Measurements from ENCODE around the gene NPHS1.

NPHS1 gene

DNA sequence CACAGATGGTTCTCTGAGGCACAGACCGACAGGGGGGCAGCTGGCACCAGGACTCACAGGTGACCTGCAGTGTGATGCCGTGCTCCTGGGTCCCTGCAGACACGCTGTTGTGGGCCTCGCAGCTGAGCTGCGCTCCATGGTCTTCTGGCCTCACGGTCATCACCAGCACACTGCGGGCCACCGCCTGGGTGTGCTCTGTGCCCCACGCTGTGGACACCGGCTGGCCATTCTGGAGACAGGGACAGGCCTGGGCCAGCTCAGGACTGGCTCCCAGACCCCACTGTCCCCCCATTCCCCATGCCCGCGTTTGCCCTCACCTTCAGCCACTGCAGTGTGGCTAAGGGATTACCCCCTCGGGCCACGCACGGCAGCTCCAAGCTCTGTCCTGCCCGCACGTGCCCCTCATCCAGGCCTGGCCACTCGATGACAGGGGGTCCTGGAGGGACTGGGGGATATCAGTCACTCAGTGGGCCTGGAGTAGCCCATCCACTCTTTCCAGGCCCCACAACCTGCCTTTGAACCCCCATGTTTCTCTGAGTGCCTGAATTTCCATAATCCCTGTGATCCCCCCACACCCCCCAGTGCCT, 3.3 kb downstream of the NPHS1 start:
- TF ChIP-seq, protein P1, sequence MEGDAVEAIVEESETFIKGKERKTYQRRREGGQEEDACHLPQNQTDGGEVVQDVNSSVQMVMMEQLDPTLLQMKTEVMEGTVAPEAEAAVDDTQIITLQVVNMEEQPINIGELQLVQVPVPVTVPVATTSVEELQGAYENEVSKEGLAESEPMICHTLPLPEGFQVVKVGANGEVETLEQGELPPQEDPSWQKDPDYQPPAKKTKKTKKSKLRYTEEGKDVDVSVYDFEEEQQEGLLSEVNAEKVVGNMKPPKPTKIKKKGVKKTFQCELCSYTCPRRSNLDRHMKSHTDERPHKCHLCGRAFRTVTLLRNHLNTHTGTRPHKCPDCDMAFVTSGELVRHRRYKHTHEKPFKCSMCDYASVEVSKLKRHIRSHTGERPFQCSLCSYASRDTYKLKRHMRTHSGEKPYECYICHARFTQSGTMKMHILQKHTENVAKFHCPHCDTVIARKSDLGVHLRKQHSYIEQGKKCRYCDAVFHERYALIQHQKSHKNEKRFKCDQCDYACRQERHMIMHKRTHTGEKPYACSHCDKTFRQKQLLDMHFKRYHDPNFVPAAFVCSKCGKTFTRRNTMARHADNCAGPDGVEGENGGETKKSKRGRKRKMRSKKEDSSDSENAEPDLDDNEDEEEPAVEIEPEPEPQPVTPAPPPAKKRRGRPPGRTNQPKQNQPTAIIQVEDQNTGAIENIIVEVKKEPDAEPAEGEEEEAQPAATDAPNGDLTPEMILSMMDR (IDR thresholded peaks at IDR 0.05) = no peak

DNA sequence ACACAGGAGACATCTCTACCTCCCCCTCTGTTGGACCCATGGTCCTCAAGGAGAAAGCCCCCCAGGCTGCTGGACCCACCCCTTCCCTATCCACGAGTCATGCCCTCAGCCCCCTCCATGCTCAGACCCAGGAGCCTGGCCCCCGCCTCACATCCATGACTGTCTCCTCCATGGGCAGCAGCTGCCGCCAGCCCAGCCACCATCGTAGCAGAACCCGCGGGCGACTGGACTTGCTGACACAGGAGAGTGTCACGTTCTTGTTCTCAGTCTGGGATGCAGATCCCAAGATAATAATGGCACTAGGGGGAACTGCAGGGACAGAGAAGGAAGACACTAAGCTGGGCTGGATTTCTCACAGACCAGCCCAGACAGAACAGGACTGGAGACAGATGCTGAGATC, 3.8 kb downstream of the NPHS1 start:
- TF ChIP-seq, protein P1 (IDR thresholded peaks at IDR 0.05) = no peak

DNA sequence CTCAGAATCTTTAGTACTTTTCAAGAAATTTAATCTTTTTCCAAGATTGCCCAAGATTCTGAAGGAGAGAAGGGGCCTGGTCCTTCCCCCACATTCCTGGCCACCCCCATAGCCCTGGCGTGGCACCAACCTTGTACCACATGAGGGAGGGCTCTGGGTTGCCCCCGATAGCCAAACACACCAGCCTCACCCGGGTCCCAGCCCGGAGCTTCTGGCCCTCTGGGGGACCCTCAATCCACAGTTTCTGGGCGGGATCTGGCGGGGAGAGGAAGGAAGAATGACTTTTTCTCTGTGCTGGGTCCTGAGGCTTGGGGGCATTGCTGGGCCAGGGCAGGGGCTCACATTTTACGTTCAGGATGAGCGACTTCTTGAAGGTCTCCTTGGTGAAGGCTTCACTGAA, 4.4 kb downstream of the NPHS1 start:
- TF ChIP-seq, protein P1 (IDR thresholded peaks at IDR 0.05) = no peak

DNA sequence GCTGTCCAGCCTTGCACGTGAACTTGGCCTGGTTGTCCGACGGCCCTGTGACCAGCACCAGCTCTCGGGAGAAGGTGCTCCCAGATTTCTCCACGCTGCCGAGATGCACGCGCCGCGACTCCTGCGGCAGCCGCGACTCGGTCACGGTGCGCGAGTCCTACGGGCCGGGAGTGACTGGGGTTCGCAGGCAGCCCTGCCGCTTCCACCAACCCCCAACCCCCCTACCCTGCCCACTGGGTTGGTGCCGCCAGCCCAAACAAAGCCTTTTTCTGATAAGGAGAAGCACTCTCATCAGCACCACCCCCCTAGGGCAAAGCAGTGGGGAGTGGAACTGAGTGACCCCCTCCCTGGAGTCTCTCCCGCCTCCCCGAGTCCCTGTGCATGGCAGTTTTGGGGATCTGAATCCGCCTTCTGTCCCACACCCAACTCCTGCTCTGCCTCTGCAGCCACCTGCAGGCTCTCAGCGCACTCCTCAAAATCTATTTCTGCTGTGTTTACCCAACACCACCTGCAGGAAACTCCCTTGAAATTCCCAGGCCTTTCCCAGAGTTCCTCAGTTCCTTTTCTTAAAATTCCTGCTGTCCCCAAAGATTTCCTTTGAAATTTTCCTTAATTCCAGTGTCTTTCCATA, 6.2 kb downstream of the NPHS1 start:
- TF ChIP-seq, protein P1 (IDR thresholded peaks at IDR 0.05) = no peak

DNA sequence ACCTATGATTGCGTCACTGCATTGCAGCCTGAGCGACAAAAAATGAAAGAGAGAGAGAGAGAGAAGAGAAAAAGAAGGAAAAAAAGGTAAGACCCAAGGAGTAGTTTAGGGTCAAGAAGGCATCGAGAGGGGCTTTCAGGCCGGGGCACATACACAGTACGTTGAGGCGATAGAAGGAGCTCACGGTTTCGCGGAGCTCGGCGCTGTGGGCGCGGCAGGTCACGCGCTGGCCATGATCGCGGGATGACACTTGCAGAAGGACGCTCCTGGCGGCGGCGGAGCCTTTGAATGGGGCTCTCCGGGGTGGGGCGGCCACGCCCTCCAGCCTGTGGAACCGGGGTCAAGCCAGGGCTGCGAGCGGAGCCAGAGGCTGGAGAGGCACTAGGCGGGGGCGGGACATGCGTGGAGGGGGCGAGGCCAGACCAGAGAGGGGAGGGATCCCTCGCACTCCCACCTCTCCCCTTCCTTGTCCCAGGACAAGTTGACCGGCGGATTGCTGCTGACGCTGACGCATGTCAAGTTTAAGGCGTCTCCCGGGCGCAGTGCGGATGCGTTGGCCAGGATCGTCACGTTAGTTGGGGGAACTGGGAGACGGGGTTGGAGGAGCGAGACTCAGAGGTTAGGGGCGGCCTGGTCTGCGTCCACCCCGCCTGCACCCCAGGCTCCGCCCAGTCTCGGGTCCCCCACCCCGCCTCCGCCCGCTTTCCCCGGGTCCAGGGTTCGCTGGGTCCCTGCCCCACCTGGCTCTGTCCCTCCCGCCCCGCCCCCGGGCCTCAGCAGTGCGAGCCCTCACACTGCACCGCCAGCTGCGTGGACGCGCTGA, 6.9 kb downstream of the NPHS1 start:
- TF ChIP-seq, protein P1 (IDR thresholded peaks at IDR 0.05) = no peak

DNA sequence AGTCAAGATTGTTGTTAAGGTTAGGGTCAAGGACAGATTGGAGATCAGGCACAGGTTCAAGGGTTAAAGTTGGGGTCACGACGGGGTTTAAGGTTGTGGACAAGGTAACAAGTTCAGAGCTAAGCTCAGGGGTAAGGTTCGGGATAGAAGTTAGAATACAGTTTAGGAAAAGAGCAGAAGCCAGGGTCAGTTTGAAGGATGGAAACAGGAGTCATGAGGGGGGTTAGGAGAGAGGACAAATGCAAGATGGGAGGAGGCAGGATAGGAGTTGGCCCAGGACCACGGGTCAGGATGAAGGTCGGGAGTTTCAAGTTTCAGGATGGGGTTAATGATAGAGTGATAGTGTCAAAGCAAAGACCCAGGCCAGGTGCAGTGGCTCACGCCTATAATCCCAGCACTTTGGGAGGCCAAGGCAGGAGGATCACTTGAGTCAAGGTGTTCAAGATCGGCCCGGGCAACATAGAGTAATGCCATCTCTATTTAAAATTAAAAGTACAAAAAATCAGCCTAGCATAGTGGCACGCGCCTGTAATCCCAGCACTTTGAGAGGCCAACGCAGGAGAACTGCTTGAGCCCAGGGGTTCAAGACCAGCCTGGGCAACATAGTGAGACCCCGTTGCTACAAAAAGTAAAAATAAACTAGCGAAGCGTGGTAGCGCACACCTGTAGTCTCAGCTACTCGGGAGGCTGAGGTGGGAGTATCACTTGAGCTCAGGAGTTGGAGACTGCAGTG, 7.7 kb downstream of the NPHS1 start:
- TF ChIP-seq, protein P1 (IDR thresholded peaks at IDR 0.05) = no peak

DNA sequence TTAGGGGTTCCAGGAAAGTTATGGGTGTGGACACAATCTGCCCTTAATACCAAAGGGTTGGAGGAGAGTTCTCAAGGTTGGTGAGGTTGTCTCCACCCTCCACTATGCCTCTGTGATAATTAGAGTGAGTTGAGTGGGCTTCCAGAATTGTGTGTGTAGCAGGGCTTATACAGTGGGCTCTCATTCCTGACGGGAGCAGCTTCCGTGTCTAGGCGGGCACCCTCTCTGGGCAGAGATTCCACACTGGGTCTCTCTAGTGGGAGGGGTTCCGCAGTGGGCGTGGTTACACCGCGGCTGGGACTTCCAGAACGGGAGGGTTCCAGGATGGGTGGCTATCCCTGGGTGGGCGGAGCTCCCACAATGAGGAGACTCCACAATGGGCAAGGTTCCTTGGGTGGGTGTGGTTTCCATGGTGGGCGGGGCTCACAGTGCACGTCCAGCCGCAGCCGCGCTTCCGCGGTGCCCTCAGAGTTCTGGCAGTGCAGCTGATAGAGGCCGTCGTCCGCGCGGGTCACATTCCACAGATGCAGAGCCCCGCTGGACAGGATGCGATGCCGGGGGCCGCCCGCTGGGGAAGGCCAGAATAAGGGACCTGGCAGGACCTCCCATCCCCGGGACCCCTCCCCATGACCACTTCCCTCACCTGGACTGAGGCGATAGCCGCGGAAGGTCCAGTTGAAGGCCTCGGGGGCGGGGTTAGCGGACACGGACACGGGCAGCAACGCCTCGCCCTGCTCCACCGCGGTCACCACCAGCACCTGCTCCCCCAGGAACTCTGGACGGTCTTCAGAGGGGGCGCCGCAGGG, 8.4 kb downstream of the NPHS1 start:
- TF ChIP-seq, protein P1 (IDR thresholded peaks at IDR 0.05) = no peak
